Esophagus muscularis mucosa (tissue), 4 donors: Measurements from ENCODE around the gene TNK1. TPM values are rescaled to one million over a fixed set of nuclear protein-coding genes. Genes with fewer than 3 reads are reported as not detected.

Experiments used
- DNase-seq: peaks from one replicate; pipeline ENCODE4 v3.0.0-alpha.2; 2017; ENCODE audit errors: extremely low spot score
- H3K27ac ChIP-seq, 4 donors: fragments of 200-600 bp; sonication (generic); replicated peaks in 1 of 4; 1 replicate in 3 of 4; 2 replicates in 1 of 4; pipeline ENCODE4 v1.5.1; 2016 to 2019; ENCODE audit warnings: mild to moderate bottlenecking in 1 of 4
- H3K27me3 ChIP-seq, 4 donors: fragments of 200-600 bp; sonication (generic); one replicate each; pipeline versions ENCODE4 v1.5.1 to v1.6.0; 2016 to 2019
- H3K36me3 ChIP-seq, 4 donors: fragments of 200-600 bp; sonication (generic); one replicate each; pipeline ENCODE4 v1.5.1; 2016 to 2019
- H3K4me1 ChIP-seq, 4 donors: fragments of 200-600 bp; sonication (generic); one replicate each; pipeline ENCODE4 v1.5.1; 2016 to 2019
- H3K4me3 ChIP-seq, 4 donors: fragments of 200-600 bp; sonication (generic); 1 replicate in 2 of 4; 2 replicates in 2 of 4; pipeline ENCODE4 v1.5.1; 2016 to 2019; ENCODE audit warnings: mild to moderate bottlenecking in 4 of 4, moderate library complexity in 1 of 4
- H3K9me3 ChIP-seq, 4 donors: fragments of 200-600 bp; sonication (generic); 1 replicate in 3 of 4; 2 replicates in 1 of 4; pipeline ENCODE4 v1.5.1; 2016 to 2019
- EP300 ChIP-seq: sonication (generic); formaldehyde crosslinking; IDR thresholded peaks from one replicate; pipeline ENCODE4 v1.6.1; 2017; ENCODE audit warnings: antibody characterized with exemption
- POLR2A ChIP-seq: fragments of 450-650 bp; IDR thresholded peaks from one replicate; pipeline ENCODE4 v1.6.1; 2017; ENCODE audit warnings: antibody characterized with exemption, moderate library complexity, mild to moderate bottlenecking, low read depth
- POLR2AphosphoS5 ChIP-seq, 2 donors: sonication (generic); formaldehyde crosslinking; IDR thresholded peaks; one replicate each; pipeline ENCODE4 v1.6.1; 2017; ENCODE audit warnings: antibody characterized with exemption in 2 of 2
- WGBS: methylation state at CpG from one replicate; pipeline ENCODE4 v1.1.5; 2018; 5-methylcytosine and 5-hydroxymethylcytosine counted together
- intact Hi-C: fragments of 100-400 bp; cut with DNase I; formaldehyde crosslinking; loops from one replicate; pipeline ENCODE4 v1.15.1; 2023
- total RNA-seq, 4 donors: library from RNA; depleted of rRNA; stranded (reverse); fragments of >200 nt; gene quantifications; one replicate each; pipeline versions ENCODE4 v1.1.0 to v1.2.1, GENCODE V29; 2016
- TF ChIP-seq, protein P1 (sequence below), 3 experiments: fragments of 200-600 bp in 2 of 3; fragments of 450-650 bp in 1 of 3; sonication (generic) in 2 of 3; IDR thresholded peaks; one replicate each; pipeline ENCODE4 v1.5.1; 2017 to 2019; ENCODE audit warnings: antibody characterized with exemption in 3 of 3, mild to moderate bottlenecking in 2 of 3, moderate library complexity in 1 of 3

TNK1 gene
- total RNA-seq, 4 donors from 2014 or later: 2.9 to 7.5 (median 5.6) TPM

DNA sequence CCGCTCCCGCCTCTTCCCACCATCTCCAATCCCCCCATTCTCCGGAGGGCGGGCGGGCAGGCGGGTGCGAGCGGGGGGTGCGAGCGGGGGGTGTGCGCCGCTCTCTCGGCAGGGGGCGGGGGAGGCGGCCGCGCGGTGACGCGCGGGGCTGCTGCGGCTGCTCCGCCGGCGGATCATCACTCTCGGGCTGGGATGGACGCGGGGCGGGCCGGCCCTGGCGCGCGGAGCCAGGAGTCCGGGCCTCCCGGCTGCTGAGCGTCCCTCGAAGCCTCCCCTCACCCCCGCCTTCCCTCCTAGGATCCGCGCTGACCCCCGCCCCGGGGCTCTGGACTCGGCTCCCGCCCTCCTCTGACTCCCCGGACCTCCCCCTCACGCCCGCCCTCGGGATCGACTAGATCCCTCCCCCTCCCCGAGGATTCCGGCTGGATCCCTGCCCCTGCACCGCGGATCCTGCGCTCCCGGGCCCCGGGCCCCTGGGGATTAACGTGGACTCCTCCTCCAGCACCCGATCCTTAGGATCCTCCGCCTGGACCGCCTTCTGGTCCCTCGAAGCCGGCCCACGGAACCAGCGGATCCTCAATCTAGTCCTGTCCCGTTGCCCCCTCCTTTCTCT is 24.0 kb downstream of the TNK1 start:
- TF ChIP-seq POLR2A (peak; percentile 18), POLR2AphosphoS5 (IDR thresholded peaks at IDR 0.05) (peak in 1 of 2 donors; percentile 84), EP300 (no peak)
- TF ChIP-seq, protein P1, sequence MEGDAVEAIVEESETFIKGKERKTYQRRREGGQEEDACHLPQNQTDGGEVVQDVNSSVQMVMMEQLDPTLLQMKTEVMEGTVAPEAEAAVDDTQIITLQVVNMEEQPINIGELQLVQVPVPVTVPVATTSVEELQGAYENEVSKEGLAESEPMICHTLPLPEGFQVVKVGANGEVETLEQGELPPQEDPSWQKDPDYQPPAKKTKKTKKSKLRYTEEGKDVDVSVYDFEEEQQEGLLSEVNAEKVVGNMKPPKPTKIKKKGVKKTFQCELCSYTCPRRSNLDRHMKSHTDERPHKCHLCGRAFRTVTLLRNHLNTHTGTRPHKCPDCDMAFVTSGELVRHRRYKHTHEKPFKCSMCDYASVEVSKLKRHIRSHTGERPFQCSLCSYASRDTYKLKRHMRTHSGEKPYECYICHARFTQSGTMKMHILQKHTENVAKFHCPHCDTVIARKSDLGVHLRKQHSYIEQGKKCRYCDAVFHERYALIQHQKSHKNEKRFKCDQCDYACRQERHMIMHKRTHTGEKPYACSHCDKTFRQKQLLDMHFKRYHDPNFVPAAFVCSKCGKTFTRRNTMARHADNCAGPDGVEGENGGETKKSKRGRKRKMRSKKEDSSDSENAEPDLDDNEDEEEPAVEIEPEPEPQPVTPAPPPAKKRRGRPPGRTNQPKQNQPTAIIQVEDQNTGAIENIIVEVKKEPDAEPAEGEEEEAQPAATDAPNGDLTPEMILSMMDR (IDR thresholded peaks at IDR 0.05): peak in 1 of 3 experiments; percentile 9
- Histone ChIP-seq H3K4me3 (peak overlapping the region; percentile 77 to 87 (median 85)), H3K9me3 (no peaks in the 10 kb centered on the region), H3K36me3 (peaks cover 0 to 22% (median 9%) of the 10 kb centered on the region in 4 donors), H3K27ac (peak overlapping the region; percentile 90 to 93 (median 92)), H3K27me3 (no peaks in the 10 kb centered on the region), H3K4me1 (peaks cover 20 to 56% (median 39%) of the 10 kb centered on the region in 4 donors)
- 0% methylated on average over 11 of the region's 65 CpGs for WGBS
- DNase-seq: peak; percentile 93
- intact Hi-C loops: loop anchor here (2.0 to 5.0 kb wide), 2 partner anchors 32 to 53 kb away; partner anchors contain the start of gene KCTD11

DNA sequence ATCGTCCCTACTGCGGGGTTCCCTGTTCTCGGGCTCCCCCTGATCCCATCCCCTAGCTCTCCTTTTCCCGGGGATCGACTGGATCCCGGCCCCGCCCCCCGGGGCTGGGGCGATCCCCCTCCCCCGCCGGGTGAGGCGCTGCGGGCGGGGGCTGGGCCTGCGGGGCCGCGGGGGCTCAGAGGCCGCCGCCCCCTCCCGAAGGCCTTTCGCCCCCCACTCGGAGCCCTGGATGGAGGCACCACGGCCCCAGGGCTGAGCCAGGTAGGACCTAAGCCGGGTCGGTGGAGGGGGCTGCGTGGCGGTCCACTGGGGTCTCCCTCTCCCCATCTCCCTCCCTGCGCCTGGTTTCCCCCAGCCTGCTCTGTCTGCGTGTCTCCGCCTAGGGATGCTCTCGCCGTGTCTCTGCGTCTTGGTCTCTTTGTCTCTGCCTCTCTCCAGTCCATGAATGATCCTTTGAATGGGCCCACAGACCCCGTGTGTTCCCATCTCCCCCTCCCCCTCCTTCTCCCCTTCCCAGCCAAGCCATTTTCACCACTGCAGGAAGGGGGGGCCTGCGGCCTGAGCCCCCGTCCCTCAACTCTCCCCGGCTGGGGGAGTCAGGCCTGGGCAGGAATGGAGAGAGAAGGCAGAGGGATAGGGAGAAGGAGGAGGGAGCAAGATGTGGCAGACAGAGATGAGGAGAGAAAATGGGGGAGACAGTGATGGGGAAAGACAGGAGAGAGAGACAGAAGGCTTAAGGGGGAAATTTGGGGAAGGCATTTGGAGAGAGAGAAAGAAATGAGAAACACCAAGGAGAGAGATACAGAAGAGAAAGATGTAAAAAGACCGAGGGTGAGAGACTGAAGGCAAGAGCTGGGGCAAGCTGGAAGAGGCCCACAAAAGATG is 24.7 kb downstream of the TNK1 start:
- WGBS: 13% methylated on average over 25 of the region's 38 CpGs
- intact Hi-C loops: loop anchor here (2.0 kb wide), 1 partner anchor 31 kb away; no protein-coding TSS in a partner anchor
- Histone ChIP-seq H3K4me3 (peak overlapping the region; percentile 77 to 87 (median 85)), H3K27ac (peak overlapping the region; percentile 90 to 93 (median 92)), H3K4me1 (peaks cover 20 to 56% (median 39%) of the 10 kb centered on the region in 4 donors), H3K36me3 (peaks cover 0 to 30% (median 13%) of the 10 kb centered on the region in 4 donors), H3K9me3 (no peaks in the 10 kb centered on the region), H3K27me3 (no peaks in the 10 kb centered on the region)
- TF ChIP-seq EP300 (no peak), POLR2AphosphoS5 (IDR thresholded peaks at IDR 0.05) (no peak), POLR2A (no peak)
- TF ChIP-seq, protein P1 (IDR thresholded peaks at IDR 0.05): no peak
- no peak for DNase-seq

DNA sequence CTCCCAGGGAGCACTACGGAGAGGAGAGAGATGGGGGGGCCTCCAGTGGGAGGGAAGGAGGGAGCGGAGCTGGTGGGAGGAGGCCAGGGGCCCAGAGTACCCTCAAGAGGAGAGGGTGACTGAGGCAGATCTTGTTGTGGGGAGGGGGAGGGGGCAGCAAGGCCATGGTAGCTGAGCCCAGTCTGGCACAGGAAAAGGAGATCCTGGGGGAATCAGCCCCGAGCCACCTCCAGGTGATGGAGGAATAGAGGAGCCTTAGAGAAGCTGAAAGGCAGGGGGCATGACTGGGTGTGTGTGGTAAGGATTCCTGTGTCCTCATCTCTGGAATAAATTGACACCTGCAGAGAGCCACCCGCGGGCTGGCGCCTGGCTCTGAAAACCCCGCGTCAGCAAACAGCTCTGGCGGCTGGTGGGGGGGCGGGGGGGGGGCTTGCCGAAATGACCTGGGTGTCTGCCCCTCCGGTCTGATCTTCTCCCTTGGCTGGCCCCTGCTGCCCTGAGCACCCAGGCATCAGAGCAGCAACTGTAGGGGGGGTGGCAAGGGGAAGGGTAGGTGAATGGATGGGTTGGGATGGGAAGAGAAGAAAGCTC is 25.4 kb downstream of the TNK1 start:
- no peak for DNase-seq
- Histone ChIP-seq H3K27me3 (no peaks in the 10 kb centered on the region), H3K36me3 (peaks cover 0 to 37% (median 16%) of the 10 kb centered on the region in 4 donors), H3K4me1 (peaks cover 20 to 54% (median 38%) of the 10 kb centered on the region in 4 donors), H3K4me3 (peak overlapping the region; percentile 77 to 87 (median 85)), H3K9me3 (no peaks in the 10 kb centered on the region), H3K27ac (peak overlapping the region; percentile 90 to 93 (median 92))
- intact Hi-C loops: no loop called here
- TF ChIP-seq, protein P1 (IDR thresholded peaks at IDR 0.05): no peak
- TF ChIP-seq POLR2AphosphoS5 (IDR thresholded peaks at IDR 0.05) (no peak), EP300 (no peak), POLR2A (no peak)
- 72% methylated on average over 8 of the region's 12 CpGs for WGBS

DNA sequence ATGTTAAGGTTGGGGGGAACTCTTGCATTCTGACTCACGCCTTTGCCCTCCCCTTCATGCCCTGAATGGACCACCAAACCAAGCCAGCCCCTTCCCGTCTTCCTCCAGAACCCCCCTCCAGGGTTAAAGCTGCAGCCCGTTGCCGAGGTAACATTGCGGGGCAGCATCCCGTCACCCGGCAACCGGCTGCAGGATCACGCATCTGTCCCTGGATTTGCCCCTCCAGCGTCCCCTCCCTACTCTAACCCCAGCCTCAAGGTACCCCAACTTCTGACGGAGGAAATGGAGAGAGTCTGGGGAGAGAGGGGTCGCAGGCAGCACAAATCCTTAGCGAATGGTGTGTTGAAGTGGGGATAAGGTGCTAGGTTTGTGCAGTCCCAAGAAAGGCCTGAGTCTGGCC is 26.2 kb downstream of the TNK1 start:
- Histone ChIP-seq H3K27me3 (no peaks in the 10 kb centered on the region), H3K4me3 (no peak overlapping the region), H3K27ac (no peak overlapping the region), H3K9me3 (no peaks in the 10 kb centered on the region), H3K4me1 (peaks cover 16 to 48% (median 35%) of the 10 kb centered on the region in 4 donors), H3K36me3 (peaks cover 0 to 37% (median 17%) of the 10 kb centered on the region in 4 donors)
- 90% methylated on average over 13 of the region's 13 CpGs for WGBS
- DNase-seq: no peak
- TF ChIP-seq POLR2AphosphoS5 (IDR thresholded peaks at IDR 0.05) (no peak), EP300 (no peak), POLR2A (no peak)
- TF ChIP-seq, protein P1 (IDR thresholded peaks at IDR 0.05): no peak
- intact Hi-C loops: no loop called here
